Osteoblast (primary cell): ENCODE results near the gene ATP2B2. TPM values are rescaled to one million over a fixed set of nuclear protein-coding genes. Genes with fewer than 3 reads are reported as not detected.
A peak's percentile ranks its signal among the peaks of the same experiment; 100 is the strongest.

ENCODE experiments used
- DNase-seq: peaks from one replicate; pipeline ENCODE4 v3.0.0; 2011; ENCODE audit warnings: low spot score, mixed read lengths; ENCODE audit not compliant: insufficient read length; ENCODE audit errors: missing footprints
- H2AFZ ChIP-seq: 2 replicates; pipeline ENCODE4 v1.6.0; 2011; ENCODE audit warnings: mild to moderate bottlenecking, low read length
- H3K27ac ChIP-seq: 2 replicates; pipeline ENCODE4 v1.5.1; 2011; ENCODE audit warnings: mild to moderate bottlenecking, low read depth, low read length, moderate library complexity
- H3K27me3 ChIP-seq: 2 replicates; pipeline ENCODE4 v1.6.0; 2012; ENCODE audit warnings: mild to moderate bottlenecking, control low read depth, inconsistent platforms, low read length, moderate library complexity; ENCODE audit not compliant: insufficient read depth
- H3K36me3 ChIP-seq: 2 replicates; pipeline ENCODE4 v1.5.1; 2011; ENCODE audit warnings: mild to moderate bottlenecking, low read length, control low read depth, moderate library complexity; ENCODE audit not compliant: insufficient read depth
- H3K4me1 ChIP-seq: 2 replicates; pipeline ENCODE4 v1.5.1; 2011; ENCODE audit warnings: mild to moderate bottlenecking, low read length, control low read depth, moderate library complexity; ENCODE audit not compliant: insufficient read depth
- H3K4me2 ChIP-seq: 2 replicates; pipeline ENCODE4 v1.6.0; 2011; ENCODE audit warnings: mild to moderate bottlenecking, low read length; ENCODE audit not compliant: insufficient read depth
- H3K4me3 ChIP-seq: fragments of 200-600 bp; sonication (generic); 3 replicates; pipeline ENCODE4 v1.5.1; 2012; ENCODE audit warnings: mild to moderate bottlenecking, low read length, inconsistent platforms; ENCODE audit not compliant: insufficient read depth
- H3K79me2 ChIP-seq: 2 replicates; pipeline ENCODE4 v1.6.0; 2012; ENCODE audit warnings: mild to moderate bottlenecking, low read length, control low read depth, inconsistent platforms; ENCODE audit not compliant: insufficient read depth
- H3K9me3 ChIP-seq: 2 replicates; pipeline ENCODE4 v1.5.1; 2011; ENCODE audit warnings: low read depth, low read length, control low read depth
- H4K20me1 ChIP-seq: 2 replicates; pipeline ENCODE4 v1.6.0; 2012; ENCODE audit warnings: mild to moderate bottlenecking, low read length, control low read depth; ENCODE audit not compliant: insufficient read depth
- CTCF ChIP-seq: IDR thresholded peaks from 2 replicates; pipeline ENCODE4 v1.5.1; 2011; ENCODE audit warnings: mild to moderate bottlenecking, low read depth, low read length, moderate library complexity; ENCODE audit errors: extremely low read depth
- total RNA-seq: library from RNA; depleted of rRNA; stranded (reverse); fragments of >200 nt; gene quantifications from 2 replicates; pipeline ENCODE4 v1.2.3, GENCODE V29; 2012

ATP2B2 gene
- total RNA-seq, 1 donor = not detected

- Histone ChIP-seq H3K9me3 (no peaks in the 10 kb centered on the region), H3K4me1 (peaks cover 7% of the 10 kb centered on the region), H3K27ac (no peak overlapping the region), H3K4me3 (no peak overlapping the region), H3K4me2 (no peak overlapping the region), H3K36me3 (no peaks in the 10 kb centered on the region), H2AFZ (no peak overlapping the region), H3K27me3 (peaks cover 25% of the 10 kb centered on the region), H3K79me2 (no peaks in the 10 kb centered on the region), H4K20me1 (no peaks in the 10 kb centered on the region)
- TF ChIP-seq CTCF = no peak
- DNase-seq = no peak
Observed at GRCh38 chr3:10448544-10448943, 56.8 kb downstream of the ATP2B2 start.

GRCh38 chr3:10447527-10448260 lies 57.7 kb downstream of the ATP2B2 start:
- H3K36me3 ChIP-seq = no peaks in the 10 kb centered on the region
- H3K27me3 ChIP-seq = peaks cover 23% of the 10 kb centered on the region
- H4K20me1 ChIP-seq = no peaks in the 10 kb centered on the region
- no peak overlapping the region for H2AFZ ChIP-seq
- peaks cover 9% of the 10 kb centered on the region for H3K4me1 ChIP-seq
- H3K79me2 ChIP-seq = no peaks in the 10 kb centered on the region
- TF ChIP-seq CTCF = no peak
- no peaks in the 10 kb centered on the region for H3K9me3 ChIP-seq
- no peak overlapping the region for H3K4me3 ChIP-seq
- H3K4me2 ChIP-seq = no peak overlapping the region
- no peak overlapping the region for H3K27ac ChIP-seq
- DNase-seq = peak; percentile 91

- no peak overlapping the region for H3K4me2 ChIP-seq
- H3K27ac ChIP-seq = no peak overlapping the region
- H4K20me1 ChIP-seq = no peaks in the 10 kb centered on the region
- H3K4me3 ChIP-seq = no peak overlapping the region
- DNase-seq = no peak
- H3K79me2 ChIP-seq = no peaks in the 10 kb centered on the region
- no peak overlapping the region for H2AFZ ChIP-seq
- H3K9me3 ChIP-seq = no peaks in the 10 kb centered on the region
- no peaks in the 10 kb centered on the region for H3K36me3 ChIP-seq
- H3K4me1 ChIP-seq = peaks cover 15% of the 10 kb centered on the region
- TF ChIP-seq CTCF = no peak
- peaks cover 21% of the 10 kb centered on the region for H3K27me3 ChIP-seq
Observed at GRCh38 chr3:10447110-10447509, 58.3 kb downstream of the ATP2B2 start.

GRCh38 chr3:10445561-10446175 lies 59.7 kb downstream of the ATP2B2 start:
- DNase-seq = peak; percentile 91
- Histone ChIP-seq H3K4me1 (peaks cover 17% of the 10 kb centered on the region), H4K20me1 (no peaks in the 10 kb centered on the region), H3K4me2 (no peak overlapping the region), H3K4me3 (no peak overlapping the region), H2AFZ (no peak overlapping the region), H3K27ac (no peak overlapping the region), H3K36me3 (no peaks in the 10 kb centered on the region), H3K9me3 (no peaks in the 10 kb centered on the region), H3K27me3 (peaks cover 8% of the 10 kb centered on the region), H3K79me2 (no peaks in the 10 kb centered on the region)
- TF ChIP-seq CTCF = no peak
